ENCODE data around the gene KCNG1. TPM values are rescaled to one million over a fixed set of nuclear protein-coding genes. Genes with fewer than 3 reads are reported as not detected.

Gene KCNG1
- total and polyA plus RNA-seq, 12 donors: 0.14 to 5.3 (median 1.3) TPM; not detected in 3

- Histone ChIP-seq H3K36me3 (replicated peaks in 1 of 2) (no peaks in the 10 kb centered on the region), H3K4me1 (replicated peaks in 1 of 2) (no peaks in the 10 kb centered on the region), H3K27me3 (peaks cover 4% of the 10 kb centered on the region), H3K4me3 (no peak overlapping the region), H3K9me3 (replicated peaks in 1 of 3) (no peaks in the 10 kb centered on the region), H3K27ac (no peak overlapping the region)
- WGBS, 4 donors: 37 to 74% (median 66%) methylated on average over 2 to 7 of the region's 7 CpGs
- DNase-seq: no peak
- intact Hi-C loops (cut with DNase I): no loop called here
- no peak for TF ChIP-seq POLR2A (IDR thresholded peaks at IDR 0.05)
Observed at GRCh38 chr20:51002633-51003032, 20.3 kb downstream of the KCNG1 start.

DNA sequence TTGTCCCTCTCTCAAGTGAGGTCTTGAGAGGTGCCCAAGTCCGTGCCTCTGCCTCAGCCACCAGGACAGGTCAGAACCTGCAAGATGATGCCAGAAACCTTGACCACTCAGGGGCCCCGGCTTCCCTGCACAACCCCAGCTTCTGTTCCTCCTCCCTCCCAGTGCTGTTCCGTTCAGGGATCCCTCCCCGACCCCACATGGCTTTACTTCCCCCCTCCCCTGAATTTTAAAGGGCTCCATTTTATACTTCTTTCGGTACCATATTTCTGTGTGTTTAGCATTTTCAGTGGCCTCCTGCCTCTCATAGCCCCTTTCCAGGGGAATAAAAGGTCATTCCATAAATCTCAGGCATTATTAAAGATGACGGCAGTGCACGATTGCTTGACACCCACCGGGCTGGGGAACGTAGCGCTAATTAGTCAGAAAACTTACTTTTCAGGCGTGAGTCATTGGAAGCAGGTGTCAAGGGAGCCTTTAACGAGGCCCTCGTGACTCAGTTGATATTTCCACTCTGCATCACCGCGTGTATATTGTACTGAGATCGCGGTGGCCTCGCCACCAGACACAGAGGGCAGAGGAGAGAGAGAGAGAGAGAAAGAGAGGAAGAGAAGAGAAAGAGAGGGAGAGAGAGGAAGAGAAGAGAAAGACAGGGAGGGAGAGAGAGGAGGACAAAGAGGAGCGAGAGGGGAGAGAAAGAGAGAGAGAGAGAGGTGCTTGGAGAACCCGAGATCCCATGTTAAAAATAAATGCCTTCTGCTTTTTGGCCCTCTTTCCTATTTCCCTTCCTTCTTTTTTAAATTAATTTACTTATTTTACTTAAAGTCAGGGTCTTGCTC lies 21.3 kb downstream of the KCNG1 start:
- TF ChIP-seq, protein P1, sequence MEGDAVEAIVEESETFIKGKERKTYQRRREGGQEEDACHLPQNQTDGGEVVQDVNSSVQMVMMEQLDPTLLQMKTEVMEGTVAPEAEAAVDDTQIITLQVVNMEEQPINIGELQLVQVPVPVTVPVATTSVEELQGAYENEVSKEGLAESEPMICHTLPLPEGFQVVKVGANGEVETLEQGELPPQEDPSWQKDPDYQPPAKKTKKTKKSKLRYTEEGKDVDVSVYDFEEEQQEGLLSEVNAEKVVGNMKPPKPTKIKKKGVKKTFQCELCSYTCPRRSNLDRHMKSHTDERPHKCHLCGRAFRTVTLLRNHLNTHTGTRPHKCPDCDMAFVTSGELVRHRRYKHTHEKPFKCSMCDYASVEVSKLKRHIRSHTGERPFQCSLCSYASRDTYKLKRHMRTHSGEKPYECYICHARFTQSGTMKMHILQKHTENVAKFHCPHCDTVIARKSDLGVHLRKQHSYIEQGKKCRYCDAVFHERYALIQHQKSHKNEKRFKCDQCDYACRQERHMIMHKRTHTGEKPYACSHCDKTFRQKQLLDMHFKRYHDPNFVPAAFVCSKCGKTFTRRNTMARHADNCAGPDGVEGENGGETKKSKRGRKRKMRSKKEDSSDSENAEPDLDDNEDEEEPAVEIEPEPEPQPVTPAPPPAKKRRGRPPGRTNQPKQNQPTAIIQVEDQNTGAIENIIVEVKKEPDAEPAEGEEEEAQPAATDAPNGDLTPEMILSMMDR (IDR thresholded peaks at IDR 0.05): no peak
- TF ChIP-seq POLR2A (IDR thresholded peaks at IDR 0.05): no peak
- Histone ChIP-seq H3K27ac (no peak overlapping the region), H3K4me1 (replicated peaks in 1 of 2) (no peaks in the 10 kb centered on the region), H3K9me3 (replicated peaks in 1 of 3) (no peaks in the 10 kb centered on the region), H3K36me3 (replicated peaks in 1 of 2) (no peaks in the 10 kb centered on the region), H3K4me3 (no peak overlapping the region), H3K27me3 (peaks cover 4% of the 10 kb centered on the region)
- WGBS, 4 donors: 55 to 64% (median 62%) methylated on average over 20 of the region's 20 CpGs
- DNase-seq: no peak
- intact Hi-C loops (cut with DNase I): no loop called here

DNA sequence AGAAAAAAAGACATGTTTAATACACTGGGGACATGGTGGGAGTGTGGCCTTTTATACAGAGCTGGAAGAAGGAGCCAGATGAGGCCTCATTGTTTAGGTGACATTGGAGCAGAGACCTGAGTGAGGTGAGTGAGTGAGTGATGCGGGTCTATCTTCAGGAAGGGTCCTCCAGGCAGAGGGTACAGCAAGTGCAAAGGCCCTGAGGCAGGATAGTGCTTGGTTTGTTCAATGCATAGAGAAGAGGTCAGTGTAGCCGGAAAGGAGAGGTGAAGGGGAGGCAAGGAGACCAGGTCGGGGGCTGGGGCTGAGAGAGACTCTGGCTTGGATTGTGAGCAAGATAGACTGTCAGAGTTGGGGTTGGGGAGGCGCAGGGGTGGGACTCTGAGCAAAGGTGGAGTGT lies 23.6 kb downstream of the KCNG1 start:
- intact Hi-C loops (cut with DNase I): loop anchor here in 1 of 2 donors (10.0 kb wide), 1 partner anchor 595 kb away; no protein-coding TSS in a partner anchor

DNA sequence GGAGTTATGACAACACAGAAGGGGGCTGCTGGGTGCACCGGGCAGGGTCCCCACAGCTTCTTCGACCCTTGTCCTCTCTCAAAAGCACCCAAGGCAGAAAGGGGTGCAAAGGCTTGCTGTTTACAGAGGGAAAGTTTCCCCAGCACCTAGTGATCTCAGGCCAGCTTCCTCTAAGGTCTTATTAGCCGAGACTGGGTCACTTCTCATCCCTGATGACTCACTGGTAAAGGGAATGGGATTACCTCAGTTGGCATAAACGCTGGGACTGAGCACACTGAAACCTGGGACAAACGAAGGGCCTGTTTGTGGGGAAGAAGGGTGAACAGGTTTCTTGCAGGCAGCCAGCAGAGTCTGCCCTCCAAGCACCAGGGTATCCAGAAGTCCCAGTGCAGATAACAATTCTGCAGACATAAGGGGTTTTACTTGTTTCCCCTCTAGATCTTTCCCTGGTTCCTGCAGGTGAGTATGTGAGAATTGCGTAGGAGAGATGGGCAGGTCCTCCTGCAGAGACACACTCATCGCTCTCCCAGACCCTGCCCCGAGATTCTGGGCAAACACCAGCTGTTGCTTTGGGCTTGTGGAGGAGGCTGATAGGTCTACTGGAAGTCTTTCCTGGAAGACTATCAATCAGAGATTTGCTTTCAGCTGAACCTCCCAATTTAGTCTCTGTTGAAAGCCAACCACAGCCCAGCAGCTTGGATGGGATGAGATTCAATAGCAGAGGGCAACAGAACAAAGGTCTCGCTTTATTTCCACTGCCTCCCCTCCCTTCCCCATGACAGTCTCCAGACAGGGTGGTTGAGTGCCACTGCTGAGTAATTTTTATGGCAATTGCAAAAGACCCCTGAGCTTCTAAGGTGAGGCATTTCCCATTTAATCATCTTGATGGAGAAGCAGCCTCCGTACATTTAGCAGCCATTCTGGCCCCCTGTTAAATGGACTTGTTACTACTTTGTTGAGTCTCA lies 25.7 kb downstream of the KCNG1 start:
- Histone ChIP-seq H3K27ac (no peak overlapping the region), H3K4me1 (replicated peaks in 1 of 2) (no peaks in the 10 kb centered on the region), H3K36me3 (replicated peaks in 1 of 2) (no peaks in the 10 kb centered on the region), H3K27me3 (peaks cover 4% of the 10 kb centered on the region), H3K9me3 (replicated peaks in 1 of 3) (no peaks in the 10 kb centered on the region), H3K4me3 (no peak overlapping the region)
- DNase-seq: no peak
- intact Hi-C loops (cut with DNase I): loop anchor here in 1 of 2 donors (10.0 kb wide), 1 partner anchor 598 kb away; no protein-coding TSS in a partner anchor
- TF ChIP-seq, protein P1 (IDR thresholded peaks at IDR 0.05): no peak
- no peak for TF ChIP-seq POLR2A (IDR thresholded peaks at IDR 0.05)
- WGBS, 4 donors: 41 to 44% (median 42%) methylated on average over 8 to 10 of the region's 10 CpGs

More for the DNA sequence above, 23.6 kb downstream of the KCNG1 start:
- Histone ChIP-seq H3K36me3 (replicated peaks in 1 of 2) (no peaks in the 10 kb centered on the region), H3K27me3 (peaks cover 4% of the 10 kb centered on the region), H3K9me3 (replicated peaks in 1 of 3) (no peaks in the 10 kb centered on the region), H3K27ac (no peak overlapping the region), H3K4me3 (no peak overlapping the region), H3K4me1 (replicated peaks in 1 of 2) (no peaks in the 10 kb centered on the region)
- WGBS, 4 donors: 85 to 89% (median 88%) methylated on average over 4 of the region's 4 CpGs
- DNase-seq: no peak
- TF ChIP-seq, protein P1 (IDR thresholded peaks at IDR 0.05): no peak
- no peak for TF ChIP-seq POLR2A (IDR thresholded peaks at IDR 0.05)
